ENCODE measurements around the gene ARID1B. TPM values are rescaled to one million over a fixed set of nuclear protein-coding genes. Genes with fewer than 3 reads are reported as not detected.

The ARID1B gene
- total and polyA plus RNA-seq, 2 of the 13 experiments (the other 11 are each of a cell fraction or from before 2014, with no cell fraction given), result 20.1 to 32.6 TPM

GRCh38 chr6:156777577-156778453, 637 bp downstream of the ARID1B start (continued):
- TF ChIP-seq ZBTB4 (CRISPR knock-in tag; IDR thresholded peaks at IDR 0.05; ENCODE audit: borderline replicate concordance), result no peak
- TF ChIP-seq MED1 (CRISPR knock-in tag; IDR thresholded peaks at IDR 0.05), result no peak
- TF ChIP-seq ZNF781 (CRISPR knock-in tag; IDR thresholded peaks at IDR 0.05; ENCODE audit: borderline replicate concordance, not compliant biosample characterization), result no peak
- no peak for TF ChIP-seq NCOA1 (CRISPR knock-in tag; IDR thresholded peaks at IDR 0.05)
- no peak for TF ChIP-seq MBD4 (IDR thresholded peaks at IDR 0.05; ENCODE audit: borderline replicate concordance, low read length)
- no peak for TF ChIP-seq U2AF2 (IDR thresholded peaks at IDR 0.05; ENCODE audit: low read depth, low read length)
- peak; percentile 84; the same call in 1 of the 2 replicates for TF ChIP-seq ZNF780A (CRISPR knock-in tag; IDR thresholded peaks at IDR 0.05)
- no peak for TF ChIP-seq ZSCAN29 (CRISPR knock-in tag; conservative IDR thresholded peaks at IDR 0.05)
- TF ChIP-seq STAG1 (CRISPR knock-in tag; IDR thresholded peaks at IDR 0.05), result no peak
- peak; percentile 9; the same call in 1 of the 2 replicates for TF ChIP-seq ZFP82 (CRISPR knock-in tag; IDR thresholded peaks at IDR 0.05; ENCODE audit: borderline replicate concordance)
- no peak; the same call in 1 of the 2 replicates for TF ChIP-seq ZFP90 (CRISPR knock-in tag; IDR thresholded peaks at IDR 0.05; ENCODE audit: borderline replicate concordance)
- TF ChIP-seq ZNF547 (CRISPR knock-in tag; IDR thresholded peaks at IDR 0.05), result peak; percentile 32; the same call in 1 of the 2 replicates
- no peak for TF ChIP-seq MED8 (CRISPR knock-in tag; IDR thresholded peaks at IDR 0.05; ENCODE audit: insufficient replicate concordance)
- TF ChIP-seq ZHX1 (CRISPR knock-in tag; IDR thresholded peaks at IDR 0.05; ENCODE audit: low read depth), result 0 out of 2 replicates have a peak, but pooled peaks have one; percentile 56
- no peak for TF ChIP-seq TEAD2 (CRISPR knock-in tag; IDR thresholded peaks at IDR 0.05)
- TF ChIP-seq ZNF12 (CRISPR knock-in tag; IDR thresholded peaks at IDR 0.05), result no peak
- TF ChIP-seq ZNF740 (CRISPR knock-in tag; IDR thresholded peaks at IDR 0.05), result no peak
- no peak for TF ChIP-seq SMYD3 (CRISPR knock-in tag; IDR thresholded peaks at IDR 0.05)
- 0 out of 2 replicates have a peak, but pooled peaks have one; percentile 28 for TF ChIP-seq ZNF431 (CRISPR knock-in tag; IDR thresholded peaks at IDR 0.05; ENCODE audit: borderline replicate concordance, low read depth)
- TF ChIP-seq KLF12 (CRISPR knock-in tag; IDR thresholded peaks at IDR 0.05; ENCODE audit: borderline replicate concordance), result no peak
- TF ChIP-seq ZSCAN12 (CRISPR knock-in tag; IDR thresholded peaks at IDR 0.05), result no peak
- no peak; the same call in 1 of the 2 replicates for TF ChIP-seq KDM2A (CRISPR knock-in tag; IDR thresholded peaks at IDR 0.05; ENCODE audit: borderline replicate concordance, low read depth)
